Liver (tissue), 9 donors: ENCODE results near the gene LHX3. TPM values are rescaled to one million over a fixed set of nuclear protein-coding genes. Genes with fewer than 3 reads are reported as not detected.

Experiments used
- DNase-seq: peaks from one replicate; pipeline ENCODE4 v3.0.0-alpha.2; 2017; ENCODE audit warnings: low spot score
- H3K27ac ChIP-seq, 2 donors: one replicate each; pipeline ENCODE4 v1.7.0; 2013; ENCODE audit warnings: inconsistent platforms in 2 of 2, low read length in 2 of 2, control low read depth in 1 of 2, low read depth in 1 of 2, mild to moderate bottlenecking in 1 of 2
- H3K27me3 ChIP-seq, 4 donors: one replicate each; pipeline versions ENCODE4 v1.6.1 to v1.7.0; 2013; ENCODE audit warnings: low read length in 3 of 4, inconsistent platforms in 1 of 4, mild to moderate bottlenecking in 1 of 4, moderate library complexity in 1 of 4; ENCODE audit not compliant: control insufficient read depth in 4 of 4, insufficient read depth in 4 of 4
- H3K36me3 ChIP-seq, 4 donors: one replicate each; pipeline versions ENCODE4 v1.6.1 to v1.7.0; 2013; ENCODE audit warnings: low read length in 3 of 4, mild to moderate bottlenecking in 3 of 4, low read depth in 1 of 4, moderate library complexity in 1 of 4; ENCODE audit not compliant: control insufficient read depth in 4 of 4, insufficient read depth in 3 of 4
- H3K4me1 ChIP-seq, 4 donors: one replicate each; pipeline versions ENCODE4 v1.6.1 to v1.7.0; 2013; ENCODE audit warnings: low read length in 3 of 4, mild to moderate bottlenecking in 3 of 4, moderate library complexity in 1 of 4; ENCODE audit not compliant: control insufficient read depth in 4 of 4, insufficient read depth in 4 of 4
- H3K4me3 ChIP-seq, 3 donors: one replicate each; pipeline versions ENCODE4 v1.6.1 to v1.7.0; 2013; ENCODE audit warnings: low read length in 3 of 3, control low read depth in 1 of 3, low read depth in 1 of 3, mild to moderate bottlenecking in 1 of 3
- H3K9ac ChIP-seq, 2 donors: one replicate each; pipeline ENCODE4 v1.7.0; 2013; ENCODE audit warnings: low read length in 2 of 2, mild to moderate bottlenecking in 2 of 2, moderate library complexity in 2 of 2, control low read depth in 1 of 2, low read depth in 1 of 2
- H3K9me3 ChIP-seq, 4 donors: one replicate each; pipeline versions ENCODE4 v1.6.1 to v1.7.0; 2013; ENCODE audit warnings: low read length in 3 of 4; ENCODE audit not compliant: control insufficient read depth in 4 of 4
- CTCF ChIP-seq: fragments of 150-350 bp; IDR thresholded peaks from 2 replicates; pipeline ENCODE4 v1.5.1; 2017; ENCODE audit warnings: improper control_type of control experiment, low read depth, low read length; ENCODE audit not compliant: missing input control
- EGR1 ChIP-seq, 2 donors: IDR thresholded peaks; 2 replicates each; pipeline ENCODE4 v1.6.1; 2016 to 2018; ENCODE audit warnings: antibody characterized with exemption in 2 of 2, low read depth in 2 of 2
- FOXA1 ChIP-seq: IDR thresholded peaks from 2 replicates; pipeline ENCODE4 v1.6.1; 2016; ENCODE audit warnings: antibody characterized with exemption
- GABPA ChIP-seq, 2 donors: IDR thresholded peaks in 1 of 2; conservative IDR thresholded peaks in 1 of 2; 2 replicates each; pipeline ENCODE4 v1.6.1; 2016; ENCODE audit warnings: antibody characterized with exemption in 2 of 2, mild to moderate bottlenecking in 1 of 2, moderate library complexity in 1 of 2
- HNF4G ChIP-seq: IDR thresholded peaks from 2 replicates; pipeline ENCODE4 v1.6.1; 2016; ENCODE audit warnings: antibody characterized with exemption
- NR2F2 ChIP-seq: IDR thresholded peaks from 2 replicates; pipeline ENCODE4 v1.6.1; 2016; ENCODE audit warnings: antibody characterized with exemption
- RAD21 ChIP-seq, 2 donors: IDR thresholded peaks; 2 replicates each; pipeline ENCODE4 v1.6.1; 2016; ENCODE audit warnings: antibody characterized with exemption in 2 of 2, mild to moderate bottlenecking in 2 of 2
- TAF1 ChIP-seq: conservative IDR thresholded peaks from 2 replicates; pipeline ENCODE4 v1.6.1; 2016; ENCODE audit warnings: antibody characterized with exemption, mild to moderate bottlenecking
- WGBS: extraction: QIAGEN DNeasy Blood & Tissue Kit; methylation state at CpG from one replicate; pipeline ENCODE4 v1.1.7; 2013; 5-methylcytosine and 5-hydroxymethylcytosine counted together
- polyA plus RNA-seq, 2 donors: library from polyadenylated mRNA; stranded (reverse) in 1 of 2; unstranded in 1 of 2; fragments of 200-250 nt in 1 of 2; fragments of >200 nt in 1 of 2; fragmentation: Nextera tagmentation in 1 of 2; extraction: Ambion mirVana in 1 of 2; gene quantifications; one replicate each; pipeline versions ENCODE4 v1.2.1 to v1.2.3, GENCODE V29; 2013 to 2015
- total RNA-seq, 2 donors: library from RNA; depleted of rRNA; stranded (reverse); fragments of >200 nt; gene quantifications; one replicate each; pipeline ENCODE4 v1.2.3, GENCODE V29; 2014
- TF ChIP-seq, protein P1 (sequence below): IDR thresholded peaks from 2 replicates; pipeline ENCODE4 v1.6.1; 2016; ENCODE audit warnings: antibody characterized with exemption
- donor health status: healthy.
- donor health status: healthy.
- donor health status: healthy.
- donor health status: healthy.
- donor health status: healthy.

Gene LHX3
- total and polyA plus RNA-seq, 4 donors, result not detected

- DNase-seq, result no peak
- Histone ChIP-seq H3K27ac (no peak overlapping the region), H3K4me3 (no peak overlapping the region), H3K4me1 (no peaks in the 10 kb centered on the region), H3K36me3 (peaks cover 6 to 30% (median 15%) of the 10 kb centered on the region in 4 donors), H3K9ac (no peak overlapping the region), H3K9me3 (peaks cover 0 to 4% (median 0%) of the 10 kb centered on the region in 4 donors), H3K27me3 (no peaks in the 10 kb centered on the region)
- WGBS, result 95% methylated on average over 37 of the region's 37 CpGs
- TF ChIP-seq RAD21 (IDR thresholded peaks at IDR 0.05) (no peak), NR2F2 (no peak), EGR1 (IDR thresholded peaks at IDR 0.05; ENCODE audit: low read depth in 2 of 2) (no peak)
These were observed 11.8 kb upstream of the LHX3 start for GRCh38 chr9:136216541-136217244.

- Histone ChIP-seq H3K27me3 (no peaks in the 10 kb centered on the region), H3K4me1 (no peaks in the 10 kb centered on the region), H3K9ac (no peak overlapping the region), H3K9me3 (peaks cover 0 to 4% (median 0%) of the 10 kb centered on the region in 4 donors), H3K27ac (no peak overlapping the region), H3K4me3 (no peak overlapping the region), H3K36me3 (peaks cover 8 to 45% (median 18%) of the 10 kb centered on the region in 4 donors)
- TF ChIP-seq HNF4G, result no peak
- TF ChIP-seq TAF1, result no peak
- TF ChIP-seq, protein P1, sequence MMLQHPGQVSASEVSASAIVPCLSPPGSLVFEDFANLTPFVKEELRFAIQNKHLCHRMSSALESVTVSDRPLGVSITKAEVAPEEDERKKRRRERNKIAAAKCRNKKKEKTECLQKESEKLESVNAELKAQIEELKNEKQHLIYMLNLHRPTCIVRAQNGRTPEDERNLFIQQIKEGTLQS, result no peak
- no peak for TF ChIP-seq FOXA1
- TF ChIP-seq EGR1 (IDR thresholded peaks at IDR 0.05; ENCODE audit: low read depth in 2 of 2), result no peak
- 98% methylated on average over 9 of the region's 9 CpGs for WGBS
- DNase-seq, result no peak
These were observed 8.8 kb upstream of the LHX3 start for GRCh38 chr9:136213733-136214132.

GRCh38 chr9:136212345-136212950 lies 7.5 kb upstream of the LHX3 start:
- Histone ChIP-seq H3K4me1 (peaks cover 0 to 4% (median 1%) of the 10 kb centered on the region in 4 donors), H3K36me3 (peaks cover 5 to 45% (median 18%) of the 10 kb centered on the region in 4 donors), H3K27me3 (no peaks in the 10 kb centered on the region), H3K9me3 (peaks cover 0 to 4% (median 0%) of the 10 kb centered on the region in 4 donors), H3K27ac (no peak overlapping the region), H3K4me3 (no peak overlapping the region), H3K9ac (no peak overlapping the region)
- WGBS, result 97% methylated on average over 28 of the region's 28 CpGs
- no peak for TF ChIP-seq GABPA (IDR thresholded peaks at IDR 0.05 in 1 of 2, conservative IDR thresholded peaks at IDR 0.05 in 1 of 2)
- no peak for TF ChIP-seq CTCF
- no peak for TF ChIP-seq TAF1
- no peak for DNase-seq
